ENCODE data around the gene TBX18. TPM values are rescaled to one million over a fixed set of nuclear protein-coding genes. Genes with fewer than 3 reads are reported as not detected.

Gene TBX18
- total and polyA plus RNA-seq, 7 experiments from 2014 or later: not detected

GRCh38 chr6:84639396-84639795, 125.0 kb downstream of the TBX18 start:
- no peaks in the 10 kb centered on the region for H3K27me3 Mint-ChIP-seq
- Histone ChIP-seq H3K36me3 (ENCODE audit: control insufficient read depth in 2 of 3, insufficient read depth in 3 of 3, low read length in 3 of 3) (no peaks in the 10 kb centered on the region), H3K27me3 (ENCODE audit: control insufficient read depth in 2 of 2, insufficient read depth in 2 of 2, low read length in 2 of 2) (no peaks in the 10 kb centered on the region), H3K27ac (ENCODE audit: low read depth, low read length) (no peak overlapping the region), H3K9me3 (ENCODE audit: control insufficient read depth in 2 of 3, low read length in 3 of 3) (no peaks in the 10 kb centered on the region), H3K4me1 (ENCODE audit: control insufficient read depth in 2 of 2, insufficient read depth in 2 of 2, low read length in 2 of 2) (no peaks in the 10 kb centered on the region), H3K4me3 (ENCODE audit: low read length) (no peak overlapping the region)
- peaks cover 0 to 17% (median 10%) of the 10 kb centered on the region in 11 donors for H3K9me3 Mint-ChIP-seq
- ATAC-seq: no peak
- H3K36me3 Mint-ChIP-seq: no peaks in the 10 kb centered on the region
- POLR2A ChIA-PET: no interaction called here
- H3K4me3 Mint-ChIP-seq: no peak overlapping the region
- DNase-seq: no peak
- CTCF ChIA-PET: interaction anchor here (0.7 kb wide), 1 partner anchor 38 kb away, joined by 3 read pairs; no protein-coding TSS in a partner anchor
- intact Hi-C loops (cut with micrococcal nuclease): no loop called here
- H3K4me1 Mint-ChIP-seq: peaks cover 0 to 3% (median 0%) of the 10 kb centered on the region in 7 donors
- H3K27ac Mint-ChIP-seq: no peak overlapping the region

DNA sequence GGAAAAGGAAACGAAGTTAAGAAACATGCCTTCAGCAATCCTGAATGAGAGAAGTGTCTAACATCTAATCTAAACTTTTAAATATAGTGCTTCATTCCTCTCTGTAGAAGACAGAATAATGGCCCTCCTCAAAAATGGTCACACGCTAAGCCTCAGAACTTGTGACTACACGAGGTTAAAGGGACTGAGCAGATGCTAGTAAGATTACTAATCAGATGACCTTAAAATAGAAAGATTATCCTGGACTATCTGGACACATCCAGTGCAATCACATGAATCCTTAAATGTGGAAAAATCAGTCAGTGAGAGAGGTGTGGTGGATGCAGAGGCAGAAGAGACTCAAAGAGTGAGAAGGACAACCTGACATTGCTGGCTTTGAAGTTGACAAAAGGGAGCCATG, 126.1 kb downstream of the TBX18 start:
- H3K27me3 Mint-ChIP-seq: no peaks in the 10 kb centered on the region
- no peaks in the 10 kb centered on the region for H3K36me3 ChIP-seq (ENCODE audit: control insufficient read depth in 2 of 3, insufficient read depth in 3 of 3, low read length in 3 of 3)
- H3K4me3 ChIP-seq (ENCODE audit: low read length): no peak overlapping the region
- DNase-seq: no peak
- H3K27ac ChIP-seq (ENCODE audit: low read depth, low read length): no peak overlapping the region
- ChIA-PET POLR2A (no interaction called here), CTCF (no interaction called here)
- no peak overlapping the region for H3K27ac Mint-ChIP-seq
- no peaks in the 10 kb centered on the region for H3K36me3 Mint-ChIP-seq
- H3K4me3 Mint-ChIP-seq: no peak overlapping the region
- intact Hi-C loops (cut with micrococcal nuclease): no loop called here
- no peaks in the 10 kb centered on the region for H3K27me3 ChIP-seq (ENCODE audit: control insufficient read depth in 2 of 2, insufficient read depth in 2 of 2, low read length in 2 of 2)
- H3K4me1 Mint-ChIP-seq: no peaks in the 10 kb centered on the region
- ATAC-seq: no peak
- H3K9me3 Mint-ChIP-seq: peaks cover 0 to 17% (median 7%) of the 10 kb centered on the region in 11 donors
- H3K4me1 ChIP-seq (ENCODE audit: control insufficient read depth in 2 of 2, insufficient read depth in 2 of 2, low read length in 2 of 2): no peaks in the 10 kb centered on the region
- no peaks in the 10 kb centered on the region for H3K9me3 ChIP-seq (ENCODE audit: control insufficient read depth in 2 of 3, low read length in 3 of 3)
